AML-193 (cell line): Measurements from ENCODE around the gene ZSWIM1.
"Not testable (repeated sequence)": the region's sequence is repeated elsewhere in the genome, so short reads cannot be mapped to it uniquely, and the experiment has no call there.

ENCODE experiments used
- DNase-seq, 2 experiments: peaks; one replicate each; lab custom pipeline; 2025; lab: John Stamatoyannopoulos, UW

The ZSWIM1 gene

GRCh38 chr20:45857114-45857881 lies 23.7 kb upstream of the ZSWIM1 start, which contains the start of the genes ACOT8 and ZSWIM3:
TSS of gene ACOT8 (minus strand) at chr20:45857392. CDS start at chr20:45857315, 77 bp downstream.
TSS of gene ZSWIM3 (plus strand) at chr20:45857614. CDS start at chr20:45857826, 212 bp downstream.
- DNase-seq: peak; percentile 98 to 99

GRCh38 chr20:45857882-45858216 lies 23.2 kb upstream of the ZSWIM1 start:
- DNase-seq: peak; percentile 40 to 45

GRCh38 chr20:45859916-45860315 lies 21.1 kb upstream of the ZSWIM1 start:
- DNase-seq: no peak

- DNase-seq: no peak
Observed at GRCh38 chr20:45860560-45861220, 20.3 kb upstream of the ZSWIM1 start.

- DNase-seq: no peak
Observed at GRCh38 chr20:45861221-45862075, 19.6 kb upstream of the ZSWIM1 start.

GRCh38 chr20:45863543-45864470 lies 17.2 kb upstream of the ZSWIM1 start:
- DNase-seq: no peak

GRCh38 chr20:45866454-45866853 lies 14.6 kb upstream of the ZSWIM1 start:
- DNase-seq: no peak

GRCh38 chr20:45867136-45867818 lies 13.8 kb upstream of the ZSWIM1 start:
- DNase-seq: no peak

- DNase-seq: no peak
Observed at GRCh38 chr20:45867819-45868176, 13.2 kb upstream of the ZSWIM1 start.

- DNase-seq: no peak
Observed at GRCh38 chr20:45872626-45873025, 8.4 kb upstream of the ZSWIM1 start.

GRCh38 chr20:45873409-45874103 lies 7.5 kb upstream of the ZSWIM1 start:
- DNase-seq: no peak

GRCh38 chr20:45874104-45874481 lies 6.9 kb upstream of the ZSWIM1 start:
- not testable (repeated sequence) for DNase-seq

GRCh38 chr20:45874576-45874975 lies 6.5 kb upstream of the ZSWIM1 start:
- no peak for DNase-seq

- DNase-seq: no peak
Observed at GRCh38 chr20:45878076-45878761, 2.8 kb upstream of the ZSWIM1 start.

GRCh38 chr20:45882469-45883099 lies 1.6 kb downstream of the ZSWIM1 start:
- no peak for DNase-seq

- no peak for DNase-seq
Observed at GRCh38 chr20:45883100-45883469, 2.1 kb downstream of the ZSWIM1 start.

- no peak for DNase-seq
Observed at GRCh38 chr20:45886590-45887345, 5.7 kb downstream of the ZSWIM1 start.

- DNase-seq: no peak
Observed at GRCh38 chr20:45887346-45887715, 6.3 kb downstream of the ZSWIM1 start, which contains the start of gene SPATA25. TSS of gene SPATA25 (minus strand) at chr20:45887622. CDS start at chr20:45887590, 32 bp downstream.
